Activated T-cell treated with anti-CD3 and anti-CD28 coated beads, Interleukin-2, amount 50 U/mL, for 4 hours (primary cell): ENCODE results near the gene SYCP2. TPM values are rescaled to one million over a fixed set of nuclear protein-coding genes. Genes with fewer than 3 reads are reported as not detected.
"Not testable (repeated sequence)": the region's sequence is repeated elsewhere in the genome, so short reads cannot be mapped to it uniquely, and the experiment has no call there.

Experiments used
- ATAC-seq, 2 donors: fragments of 200-7000 bp; cut with Tn5 transposase; one replicate each; pipeline ENCODE4 v1.10.0; 2021
- DNase-seq: peaks from one replicate; pipeline ENCODE4 v3.0.0-alpha.2; 2020
- H3K27me3 Mint-ChIP-seq: one replicate; pipeline ENCODE4 v1.8.0; 2021; ENCODE audit warnings: low read depth, mixed read lengths
- H3K36me3 Mint-ChIP-seq: one replicate; pipeline ENCODE4 v1.8.0; 2022; ENCODE audit warnings: mixed read lengths; ENCODE audit not compliant: insufficient read depth
- H3K4me1 Mint-ChIP-seq: one replicate; pipeline ENCODE4 v1.8.0; 2021; ENCODE audit warnings: low read depth, mixed read lengths
- H3K4me3 Mint-ChIP-seq: one replicate; pipeline ENCODE4 v1.8.0; 2021; ENCODE audit warnings: mild to moderate bottlenecking, moderate library complexity, mixed read lengths
- H3K9me3 Mint-ChIP-seq: one replicate; pipeline ENCODE4 v1.8.0; 2021; ENCODE audit warnings: mixed read lengths
- total RNA-seq, 3 donors: library from RNA; stranded (reverse); gene quantifications; one replicate each; pipeline ENCODE4 v1.2.1, GENCODE V29; 2021

Gene SYCP2
- total RNA-seq, 3 donors from 2014 or later = 1.1 to 2.5 (median 2.1) TPM

GRCh38 chr20:59902470-59902869 lies 31.0 kb downstream of the SYCP2 start:
- H3K9me3 Mint-ChIP-seq = no peaks in the 10 kb centered on the region
- peaks cover 7% of the 10 kb centered on the region for H3K27me3 Mint-ChIP-seq
- H3K4me3 Mint-ChIP-seq = no peak overlapping the region
- no peaks in the 10 kb centered on the region for H3K4me1 Mint-ChIP-seq
- no peak for ATAC-seq
- no peak for DNase-seq
- peaks cover 5% of the 10 kb centered on the region for H3K36me3 Mint-ChIP-seq

- Mint-ChIP-seq H3K4me1 (no peaks in the 10 kb centered on the region), H3K36me3 (peaks cover 3% of the 10 kb centered on the region), H3K4me3 (no peak overlapping the region), H3K27me3 (peaks cover 7% of the 10 kb centered on the region), H3K9me3 (no peaks in the 10 kb centered on the region)
- DNase-seq (no peak), ATAC-seq (no peak)
Observed at GRCh38 chr20:59895908-59896307, 37.5 kb downstream of the SYCP2 start.

- DNase-seq (no peak), ATAC-seq (no peak)
- H3K9me3 Mint-ChIP-seq = no peaks in the 10 kb centered on the region
- H3K4me1 Mint-ChIP-seq = peaks cover 2% of the 10 kb centered on the region
- no peak overlapping the region for H3K4me3 Mint-ChIP-seq
- no peaks in the 10 kb centered on the region for H3K36me3 Mint-ChIP-seq
- H3K27me3 Mint-ChIP-seq = no peaks in the 10 kb centered on the region
Observed at GRCh38 chr20:59891581-59891980, 41.9 kb downstream of the SYCP2 start.

- not testable (repeated sequence) for H3K9me3 Mint-ChIP-seq, H3K36me3 Mint-ChIP-seq, DNase-seq, ATAC-seq, H3K4me3 Mint-ChIP-seq, H3K4me1 Mint-ChIP-seq, H3K27me3 Mint-ChIP-seq
Observed at GRCh38 chr20:59890035-59890434, 43.4 kb downstream of the SYCP2 start.

- DNase-seq (no peak), ATAC-seq (no peak)
- peaks cover 3% of the 10 kb centered on the region for H3K36me3 Mint-ChIP-seq
- H3K4me1 Mint-ChIP-seq = peaks cover 2% of the 10 kb centered on the region
- H3K27me3 Mint-ChIP-seq = no peaks in the 10 kb centered on the region
- no peak overlapping the region for H3K4me3 Mint-ChIP-seq
- no peaks in the 10 kb centered on the region for H3K9me3 Mint-ChIP-seq
Observed at GRCh38 chr20:59888050-59888449, 45.4 kb downstream of the SYCP2 start.

- no peak for DNase-seq
- Mint-ChIP-seq H3K4me1 (no peaks in the 10 kb centered on the region), H3K4me3 (no peak overlapping the region), H3K36me3 (peaks cover 3% of the 10 kb centered on the region), H3K27me3 (no peaks in the 10 kb centered on the region), H3K9me3 (no peaks in the 10 kb centered on the region)
- ATAC-seq = no peak
Observed at GRCh38 chr20:59884494-59884893, 48.9 kb downstream of the SYCP2 start.

- Mint-ChIP-seq H3K4me1 (no peaks in the 10 kb centered on the region), H3K9me3 (no peaks in the 10 kb centered on the region), H3K36me3 (peaks cover 8% of the 10 kb centered on the region), H3K27me3 (no peaks in the 10 kb centered on the region), H3K4me3 (no peak overlapping the region)
- DNase-seq (no peak), ATAC-seq (no peak)
Observed at GRCh38 chr20:59880198-59880597, 53.2 kb downstream of the SYCP2 start.

GRCh38 chr20:59873409-59873808 lies 60.0 kb downstream of the SYCP2 start:
- ATAC-seq (no peak), DNase-seq (no peak)
- Mint-ChIP-seq H3K4me3 (no peak overlapping the region), H3K36me3 (peaks cover 3% of the 10 kb centered on the region), H3K4me1 (no peaks in the 10 kb centered on the region), H3K27me3 (no peaks in the 10 kb centered on the region), H3K9me3 (no peaks in the 10 kb centered on the region)

- Mint-ChIP-seq H3K4me1 (no peaks in the 10 kb centered on the region), H3K36me3 (peaks cover 1% of the 10 kb centered on the region), H3K27me3 (no peaks in the 10 kb centered on the region), H3K4me3 (no peak overlapping the region), H3K9me3 (no peaks in the 10 kb centered on the region)
- no peak for DNase-seq
- no peak for ATAC-seq
Observed at GRCh38 chr20:59871096-59871495, 62.3 kb downstream of the SYCP2 start.

GRCh38 chr20:59866338-59866737 lies 67.1 kb downstream of the SYCP2 start:
- ATAC-seq (no peak), DNase-seq (no peak)
- no peak overlapping the region for H3K4me3 Mint-ChIP-seq
- no peaks in the 10 kb centered on the region for H3K36me3 Mint-ChIP-seq
- H3K4me1 Mint-ChIP-seq = no peaks in the 10 kb centered on the region
- no peaks in the 10 kb centered on the region for H3K27me3 Mint-ChIP-seq
- no peaks in the 10 kb centered on the region for H3K9me3 Mint-ChIP-seq

GRCh38 chr20:59864726-59865125 lies 68.7 kb downstream of the SYCP2 start:
- H3K27me3 Mint-ChIP-seq = no peaks in the 10 kb centered on the region
- H3K9me3 Mint-ChIP-seq = no peaks in the 10 kb centered on the region
- no peaks in the 10 kb centered on the region for H3K4me1 Mint-ChIP-seq
- H3K4me3 Mint-ChIP-seq = no peak overlapping the region
- H3K36me3 Mint-ChIP-seq = peaks cover 3% of the 10 kb centered on the region
- DNase-seq (no peak), ATAC-seq (no peak)

GRCh38 chr20:59863058-59863457 lies 70.4 kb downstream of the SYCP2 start:
- DNase-seq (no peak), ATAC-seq (no peak)
- Mint-ChIP-seq H3K27me3 (no peaks in the 10 kb centered on the region), H3K4me3 (no peak overlapping the region), H3K9me3 (peaks cover 2% of the 10 kb centered on the region), H3K4me1 (no peaks in the 10 kb centered on the region), H3K36me3 (peaks cover 3% of the 10 kb centered on the region)

- H3K36me3 Mint-ChIP-seq = peaks cover 3% of the 10 kb centered on the region
- H3K4me1 Mint-ChIP-seq = no peaks in the 10 kb centered on the region
- no peak for ATAC-seq
- no peak overlapping the region for H3K4me3 Mint-ChIP-seq
- no peak for DNase-seq
- H3K9me3 Mint-ChIP-seq = peaks cover 2% of the 10 kb centered on the region
- H3K27me3 Mint-ChIP-seq = no peaks in the 10 kb centered on the region
Observed at GRCh38 chr20:59861401-59861800, 72.0 kb downstream of the SYCP2 start.

- no peak overlapping the region for H3K4me3 Mint-ChIP-seq
- peaks cover 9% of the 10 kb centered on the region for H3K9me3 Mint-ChIP-seq
- DNase-seq = no peak
- H3K4me1 Mint-ChIP-seq = no peaks in the 10 kb centered on the region
- no peaks in the 10 kb centered on the region for H3K27me3 Mint-ChIP-seq
- peaks cover 3% of the 10 kb centered on the region for H3K36me3 Mint-ChIP-seq
- ATAC-seq = no peak
Observed at GRCh38 chr20:59858425-59858824, 75.0 kb downstream of the SYCP2 start.

GRCh38 chr20:59857966-59858365 lies 75.5 kb downstream of the SYCP2 start:
- Mint-ChIP-seq H3K4me1 (no peaks in the 10 kb centered on the region), H3K36me3 (peaks cover 3% of the 10 kb centered on the region), H3K4me3 (no peak overlapping the region), H3K9me3 (peaks cover 9% of the 10 kb centered on the region), H3K27me3 (no peaks in the 10 kb centered on the region)
- DNase-seq = no peak
- no peak for ATAC-seq

GRCh38 chr20:59856941-59857340 lies 76.5 kb downstream of the SYCP2 start:
- not testable (repeated sequence) for H3K9me3 Mint-ChIP-seq, DNase-seq, H3K4me1 Mint-ChIP-seq, H3K4me3 Mint-ChIP-seq, H3K36me3 Mint-ChIP-seq, H3K27me3 Mint-ChIP-seq, ATAC-seq
